PC-3 (cell line): ENCODE measurements around the gene TAF3.

Experiments
- EZH2phosphoT487 ChIP-seq: fragments of 300-600 bp; sonication (generic); IDR thresholded peaks from 2 replicates; pipeline ENCODE4 v1.6.1; 2018; ENCODE audit warnings: mild to moderate bottlenecking, antibody characterized with exemption, low read length, borderline replicate concordance
- TF ChIP-seq, protein P1 (sequence below): fragments of 300-600 bp; sonication (generic); conservative IDR thresholded peaks from 2 replicates; pipeline ENCODE4 v1.5.1; 2017; ENCODE audit warnings: antibody characterized with exemption, low read depth, mild to moderate bottlenecking, low read length

DNA sequence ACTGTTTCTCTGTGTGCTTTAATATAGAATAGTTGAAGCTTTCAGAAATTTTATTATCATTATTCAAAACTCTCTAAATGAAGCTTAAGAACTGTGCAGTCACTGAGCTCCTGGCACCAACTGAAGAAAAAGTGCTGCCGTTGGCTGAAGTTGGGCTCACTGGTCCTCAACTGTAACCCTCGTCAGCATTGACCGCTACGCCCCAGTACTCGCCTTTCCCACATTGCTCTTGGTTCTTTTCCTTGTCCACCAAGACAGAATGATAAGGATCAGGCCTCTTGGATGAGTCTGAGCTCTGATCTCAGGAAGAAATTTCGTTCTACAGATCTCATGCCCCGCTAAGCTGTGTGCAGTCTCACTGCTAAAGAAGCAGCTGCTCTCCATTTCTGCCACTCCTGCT lies 7.9 kb upstream of the TAF3 start:
- no peak for TF ChIP-seq EZH2phosphoT487
- TF ChIP-seq, protein P1, sequence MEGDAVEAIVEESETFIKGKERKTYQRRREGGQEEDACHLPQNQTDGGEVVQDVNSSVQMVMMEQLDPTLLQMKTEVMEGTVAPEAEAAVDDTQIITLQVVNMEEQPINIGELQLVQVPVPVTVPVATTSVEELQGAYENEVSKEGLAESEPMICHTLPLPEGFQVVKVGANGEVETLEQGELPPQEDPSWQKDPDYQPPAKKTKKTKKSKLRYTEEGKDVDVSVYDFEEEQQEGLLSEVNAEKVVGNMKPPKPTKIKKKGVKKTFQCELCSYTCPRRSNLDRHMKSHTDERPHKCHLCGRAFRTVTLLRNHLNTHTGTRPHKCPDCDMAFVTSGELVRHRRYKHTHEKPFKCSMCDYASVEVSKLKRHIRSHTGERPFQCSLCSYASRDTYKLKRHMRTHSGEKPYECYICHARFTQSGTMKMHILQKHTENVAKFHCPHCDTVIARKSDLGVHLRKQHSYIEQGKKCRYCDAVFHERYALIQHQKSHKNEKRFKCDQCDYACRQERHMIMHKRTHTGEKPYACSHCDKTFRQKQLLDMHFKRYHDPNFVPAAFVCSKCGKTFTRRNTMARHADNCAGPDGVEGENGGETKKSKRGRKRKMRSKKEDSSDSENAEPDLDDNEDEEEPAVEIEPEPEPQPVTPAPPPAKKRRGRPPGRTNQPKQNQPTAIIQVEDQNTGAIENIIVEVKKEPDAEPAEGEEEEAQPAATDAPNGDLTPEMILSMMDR: no peak
